OCI-LY1 (cell line): ENCODE measurements around the gene TRIM61.
A peak's percentile ranks its signal among the peaks of the same experiment; 100 is the strongest.

Experiments
- CTCF ChIP-seq: fragments of 200-600 bp; sonication (generic), shearing (Covaris generic); IDR thresholded peaks from 2 replicates; pipeline ENCODE4 v1.5.1; 2017; ENCODE audit warnings: mild to moderate bottlenecking, antibody characterized with exemption, low read length, moderate library complexity, mixed read lengths
- EZH2 ChIP-seq: fragments of 200-600 bp; sonication (generic), shearing (Covaris generic); IDR thresholded peaks from 2 replicates; pipeline ENCODE4 v1.8.0; 2017; ENCODE audit warnings: borderline replicate concordance, mixed run types, mild to moderate bottlenecking, antibody characterized with exemption, low read length, moderate library complexity, mixed read lengths

- TF ChIP-seq CTCF: 0 out of 2 replicates have a peak, but pooled peaks have one; percentile 13
- TF ChIP-seq EZH2: no peak
These were observed 39.5 kb upstream of the TRIM61 start for GRCh38 chr4:165016971-165017370.
